Fibroblast of pulmonary artery (primary cell): Measurements from ENCODE around the gene PLRG1.

Source experiments
- DNase-seq: peaks from one replicate; pipeline ENCODE4 v3.0.0-alpha.2; 2010; ENCODE audit warnings: low read depth
- H3K4me3 ChIP-seq: replicated peaks from 2 replicates; pipeline ENCODE4 v1.5.1; 2011; ENCODE audit warnings: low read depth, mild to moderate bottlenecking, control low read depth, low read length, moderate library complexity
- TF ChIP-seq, protein P1 (sequence below): IDR thresholded peaks from 2 replicates; pipeline ENCODE4 v1.5.1; 2011; ENCODE audit warnings: mild to moderate bottlenecking, control low read depth, low read length, inconsistent platforms; ENCODE audit errors: missing control alignments

The PLRG1 gene

DNA sequence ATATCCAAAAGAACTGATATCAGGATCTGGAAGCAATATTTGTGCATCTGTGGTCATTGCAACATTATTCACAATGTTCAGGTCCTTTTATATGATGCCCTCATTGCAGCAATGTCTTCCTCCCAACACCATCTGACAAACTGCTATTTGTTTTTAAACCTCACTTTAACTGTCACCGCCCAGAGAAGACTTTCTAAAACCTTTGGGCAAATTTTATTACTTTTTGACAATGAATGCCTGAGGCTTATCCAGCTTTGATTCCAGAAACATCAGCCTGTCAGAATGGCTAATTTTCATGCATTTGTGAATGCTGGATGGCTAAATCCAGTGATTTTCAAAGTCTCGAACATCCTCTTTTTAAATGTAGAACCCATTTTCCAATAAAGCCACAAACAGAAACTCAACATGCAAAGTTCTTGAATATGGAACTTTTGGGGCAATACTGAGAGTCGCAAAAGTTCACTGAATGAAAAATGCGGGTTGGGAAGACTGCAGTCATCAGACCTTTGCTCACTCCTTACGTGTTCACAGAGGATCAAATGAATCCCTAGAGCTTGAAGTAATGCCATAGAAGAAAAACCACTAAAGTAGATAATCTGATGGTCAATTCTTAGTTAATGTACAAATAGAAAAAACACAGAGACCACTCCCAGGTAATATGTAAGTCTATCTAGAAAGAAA, 23.1 kb upstream of the PLRG1 start:
- DNase-seq: no peak
- H3K4me3 ChIP-seq: no peak overlapping the region
- TF ChIP-seq, protein P1, sequence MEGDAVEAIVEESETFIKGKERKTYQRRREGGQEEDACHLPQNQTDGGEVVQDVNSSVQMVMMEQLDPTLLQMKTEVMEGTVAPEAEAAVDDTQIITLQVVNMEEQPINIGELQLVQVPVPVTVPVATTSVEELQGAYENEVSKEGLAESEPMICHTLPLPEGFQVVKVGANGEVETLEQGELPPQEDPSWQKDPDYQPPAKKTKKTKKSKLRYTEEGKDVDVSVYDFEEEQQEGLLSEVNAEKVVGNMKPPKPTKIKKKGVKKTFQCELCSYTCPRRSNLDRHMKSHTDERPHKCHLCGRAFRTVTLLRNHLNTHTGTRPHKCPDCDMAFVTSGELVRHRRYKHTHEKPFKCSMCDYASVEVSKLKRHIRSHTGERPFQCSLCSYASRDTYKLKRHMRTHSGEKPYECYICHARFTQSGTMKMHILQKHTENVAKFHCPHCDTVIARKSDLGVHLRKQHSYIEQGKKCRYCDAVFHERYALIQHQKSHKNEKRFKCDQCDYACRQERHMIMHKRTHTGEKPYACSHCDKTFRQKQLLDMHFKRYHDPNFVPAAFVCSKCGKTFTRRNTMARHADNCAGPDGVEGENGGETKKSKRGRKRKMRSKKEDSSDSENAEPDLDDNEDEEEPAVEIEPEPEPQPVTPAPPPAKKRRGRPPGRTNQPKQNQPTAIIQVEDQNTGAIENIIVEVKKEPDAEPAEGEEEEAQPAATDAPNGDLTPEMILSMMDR: no peak

DNA sequence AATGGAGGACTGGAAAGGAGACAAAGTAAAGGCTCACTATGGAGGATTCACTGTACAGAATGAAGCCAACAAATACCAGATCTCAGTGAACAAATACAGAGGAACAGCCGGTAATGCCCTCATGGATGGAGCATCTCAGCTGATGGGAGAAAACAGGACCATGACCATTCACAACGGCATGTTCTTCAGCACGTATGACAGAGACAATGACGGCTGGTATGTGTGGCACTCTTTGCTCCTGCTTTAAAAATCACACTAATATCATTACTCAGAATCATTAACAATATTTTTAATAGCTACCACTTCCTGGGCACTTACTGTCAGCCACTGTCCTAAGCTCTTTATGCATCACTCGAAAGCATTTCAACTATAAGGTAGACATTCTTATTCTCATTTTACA, 19.4 kb upstream of the PLRG1 start:
- TF ChIP-seq, protein P1: no peak
- no peak overlapping the region for H3K4me3 ChIP-seq
- DNase-seq: no peak

DNA sequence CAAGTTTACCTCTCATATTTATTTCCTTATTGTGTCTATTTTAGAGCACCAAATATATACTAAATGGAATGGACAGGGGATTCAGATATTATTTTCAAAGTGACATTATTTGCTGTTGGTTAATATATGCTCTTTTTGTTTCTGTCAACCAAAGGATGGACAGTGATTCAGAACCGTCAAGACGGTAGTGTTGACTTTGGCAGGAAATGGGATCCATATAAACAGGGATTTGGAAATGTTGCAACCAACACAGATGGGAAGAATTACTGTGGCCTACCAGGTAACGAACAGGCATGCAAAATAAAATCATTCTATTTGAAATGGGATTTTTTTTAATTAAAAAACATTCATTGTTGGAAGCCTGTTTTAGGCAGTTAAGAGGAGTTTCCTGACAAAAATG, 18.8 kb upstream of the PLRG1 start:
- TF ChIP-seq, protein P1: no peak
- DNase-seq: no peak
- no peak overlapping the region for H3K4me3 ChIP-seq

- no peak overlapping the region for H3K4me3 ChIP-seq
- TF ChIP-seq, protein P1: no peak
- no peak for DNase-seq
Observed at GRCh38 chr4:154566639-154567204, 16.5 kb upstream of the PLRG1 start.

DNA sequence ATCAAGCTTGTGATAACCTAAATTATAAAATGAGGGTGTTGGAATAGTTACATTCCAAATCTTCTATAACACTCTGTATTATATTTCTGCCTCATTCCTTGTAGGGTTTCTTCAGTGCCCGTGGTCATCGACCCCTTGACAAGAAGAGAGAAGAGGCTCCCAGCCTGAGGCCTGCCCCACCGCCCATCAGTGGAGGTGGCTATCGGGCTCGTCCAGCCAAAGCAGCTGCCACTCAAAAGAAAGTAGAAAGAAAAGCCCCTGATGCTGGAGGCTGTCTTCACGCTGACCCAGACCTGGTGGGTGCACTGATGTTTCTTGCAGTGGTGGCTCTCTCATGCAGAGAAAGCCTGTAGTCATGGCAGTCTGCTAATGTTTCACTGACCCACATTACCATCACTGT, 15.5 kb upstream of the PLRG1 start:
- no peak for DNase-seq
- H3K4me3 ChIP-seq: no peak overlapping the region
- TF ChIP-seq, protein P1: no peak

DNA sequence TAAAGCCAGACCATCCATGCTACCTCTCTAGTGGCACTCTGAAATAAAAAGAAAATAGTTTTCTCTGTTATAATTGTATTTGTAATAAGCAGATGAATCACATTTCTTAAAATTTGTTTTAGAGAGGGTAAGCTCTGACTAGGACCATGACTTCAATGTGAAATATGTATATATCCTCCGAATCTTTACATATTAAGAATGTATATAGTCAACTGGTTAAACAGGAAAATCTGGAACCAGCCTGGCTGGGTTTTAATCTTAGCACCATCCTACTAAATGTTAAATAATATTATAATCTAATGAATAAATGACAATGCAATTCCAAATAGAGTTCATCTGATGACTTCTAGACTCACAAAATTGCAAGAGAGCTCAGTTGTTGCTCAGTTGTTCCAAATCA, 14.1 kb upstream of the PLRG1 start:
- TF ChIP-seq, protein P1: no peak
- DNase-seq: no peak
- H3K4me3 ChIP-seq: no peak overlapping the region
